Testis (tissue), 3 donors: ENCODE data around the gene SMG6. TPM values are rescaled to one million over a fixed set of nuclear protein-coding genes. Genes with fewer than 3 reads are reported as not detected.

ENCODE experiments used
- DNase-seq: peaks from one replicate; pipeline ENCODE4 v3.0.0-alpha.2; 2019
- H3K27ac ChIP-seq, 2 donors: fragments of 200-600 bp; sonication (generic); one replicate each; pipeline ENCODE4 v1.5.1; 2019
- H3K27me3 ChIP-seq: fragments of 200-600 bp; sonication (generic); one replicate; pipeline ENCODE4 v1.5.1; 2019
- H3K36me3 ChIP-seq: fragments of 200-600 bp; sonication (generic); one replicate; pipeline ENCODE4 v1.5.1; 2017; ENCODE audit warnings: low read depth; ENCODE audit errors: missing control alignments
- H3K4me1 ChIP-seq: fragments of 200-600 bp; sonication (generic); one replicate; pipeline ENCODE4 v1.5.1; 2019
- H3K4me3 ChIP-seq, 2 donors: fragments of 200-600 bp; sonication (generic); one replicate each; pipeline ENCODE4 v1.5.1; 2017 to 2019
- H3K9me3 ChIP-seq: fragments of 200-600 bp; sonication (generic); one replicate; pipeline ENCODE4 v1.5.1; 2017
- CTCF ChIP-seq, 3 experiments: fragments of 450-650 bp in 2 of 3; fragments of 200-600 bp in 1 of 3; sonication (generic) in 1 of 3; IDR thresholded peaks; one replicate each; pipeline ENCODE4 v1.5.1; 2016 to 2019; ENCODE audit warnings: antibody characterized with exemption in 3 of 3, mild to moderate bottlenecking in 2 of 3, moderate library complexity in 1 of 3
- POLR2A ChIP-seq: fragments of 450-650 bp; IDR thresholded peaks from one replicate; pipeline ENCODE4 v1.6.1; 2017; ENCODE audit warnings: antibody characterized with exemption, mild to moderate bottlenecking, moderate library complexity
- WGBS, 2 donors: methylation state at CpG; one replicate each; pipeline ENCODE4 v1.1.5; 2018; 5-methylcytosine and 5-hydroxymethylcytosine counted together
- intact Hi-C: fragments of 100-400 bp; cut with DNase I; formaldehyde crosslinking; loops from one replicate; pipeline ENCODE4 v1.15.1; 2023; ENCODE audit warnings: low total_unique reads
- polyA plus RNA-seq: library from polyadenylated mRNA; stranded (reverse); fragments of 350-450 nt; fragmentation: Illumina TruSeq; extraction: RNeasy Lipid Tissue Mini Kit (QIAGEN cat#74804); gene quantifications from one replicate; pipeline ENCODE4 v1.2.3, GENCODE V29; 2014; ENCODE audit warnings: low read depth, low replicate concordance; ENCODE audit not compliant: insufficient read depth
- total RNA-seq, 2 donors: library from RNA; depleted of rRNA; stranded (reverse); fragments of >200 nt; gene quantifications; one replicate each; pipeline ENCODE4 v1.2.3, GENCODE V29; 2016

Gene SMG6
- total and polyA plus RNA-seq, 3 donors from 2014 or later, result 68.7 to 86.5 (median 80.6) TPM

- Histone ChIP-seq H3K4me3 (no peak overlapping the region), H3K27ac (no peak overlapping the region), H3K36me3 (no peaks in the 10 kb centered on the region), H3K9me3 (no peaks in the 10 kb centered on the region), H3K4me1 (no peaks in the 10 kb centered on the region), H3K27me3 (no peaks in the 10 kb centered on the region)
- TF ChIP-seq CTCF (IDR thresholded peaks at IDR 0.05), result no peak
- TF ChIP-seq POLR2A, result no peak
- DNase-seq, result no peak
- intact Hi-C loops, result no loop called here
- WGBS, 2 donors, result 94% methylated on average over 6 of the region's 6 CpGs
Observed at GRCh38 chr17:2113279-2113622, 190.3 kb downstream of the SMG6 start.

GRCh38 chr17:2111691-2112090, 191.9 kb downstream of the SMG6 start:
- Histone ChIP-seq H3K4me1 (peaks cover 6% of the 10 kb centered on the region), H3K27ac (no peak overlapping the region), H3K36me3 (no peaks in the 10 kb centered on the region), H3K9me3 (no peaks in the 10 kb centered on the region), H3K27me3 (no peaks in the 10 kb centered on the region), H3K4me3 (no peak overlapping the region)
- 92 to 96% methylated on average over 5 of the region's 5 CpGs for WGBS, 2 donors
- DNase-seq, result no peak
- intact Hi-C loops, result no loop called here
- TF ChIP-seq POLR2A (no peak), CTCF (IDR thresholded peaks at IDR 0.05) (no peak)

- no peak for TF ChIP-seq POLR2A
- no peak for TF ChIP-seq CTCF (IDR thresholded peaks at IDR 0.05)
- no peak overlapping the region for H3K27ac ChIP-seq
- H3K27me3 ChIP-seq, result no peaks in the 10 kb centered on the region
- intact Hi-C loops, result no loop called here
- H3K4me3 ChIP-seq, result no peak overlapping the region
- H3K9me3 ChIP-seq, result no peaks in the 10 kb centered on the region
- WGBS, 2 donors, result 96% methylated on average over 6 of the region's 6 CpGs
- H3K4me1 ChIP-seq, result peaks cover 6% of the 10 kb centered on the region
- H3K36me3 ChIP-seq, result no peaks in the 10 kb centered on the region
- DNase-seq, result no peak
Observed at GRCh38 chr17:2110436-2110835, 193.1 kb downstream of the SMG6 start.

- 69 to 89% methylated on average over 8 of the region's 8 CpGs for WGBS, 2 donors
- H3K27ac ChIP-seq, result no peak overlapping the region
- intact Hi-C loops, result no loop called here
- no peak for DNase-seq
- H3K27me3 ChIP-seq, result no peaks in the 10 kb centered on the region
- H3K9me3 ChIP-seq, result no peaks in the 10 kb centered on the region
- peaks cover 6% of the 10 kb centered on the region for H3K4me1 ChIP-seq
- TF ChIP-seq POLR2A (no peak), CTCF (IDR thresholded peaks at IDR 0.05) (no peak)
- no peaks in the 10 kb centered on the region for H3K36me3 ChIP-seq
- H3K4me3 ChIP-seq, result no peak overlapping the region
Observed at GRCh38 chr17:2108170-2108569, 195.4 kb downstream of the SMG6 start.

GRCh38 chr17:2107506-2107905, 196.1 kb downstream of the SMG6 start:
- intact Hi-C loops, result no loop called here
- no peak for TF ChIP-seq POLR2A
- TF ChIP-seq CTCF (IDR thresholded peaks at IDR 0.05), result no peak
- Histone ChIP-seq H3K36me3 (no peaks in the 10 kb centered on the region), H3K27me3 (no peaks in the 10 kb centered on the region), H3K4me3 (no peak overlapping the region), H3K27ac (no peak overlapping the region), H3K9me3 (no peaks in the 10 kb centered on the region), H3K4me1 (peaks cover 6% of the 10 kb centered on the region)
- DNase-seq, result no peak
- 54 to 56% methylated on average over 3 of the region's 3 CpGs for WGBS, 2 donors
